AG04450 (cell line): Measurements from ENCODE around the gene POLR2L. TPM values are rescaled to one million over a fixed set of nuclear protein-coding genes. Genes with fewer than 3 reads are reported as not detected.

ENCODE experiments used
- CTCF ChIA-PET: fragments of 300-600, 350-600 bp; formaldehyde crosslinking; extraction: SDS; loops from one replicate; lab custom pipeline; 2022; ENCODE audit warnings: antibody characterized with exemption, inconsistent platforms; lab: Charles Lee
- POLR2A ChIA-PET: fragments of 350-600 bp; formaldehyde crosslinking; extraction: SDS; loops from one replicate; lab custom pipeline; 2021; ENCODE audit warnings: antibody characterized with exemption, inconsistent platforms; lab: Yijun Ruan, JAX
- DNase-seq: peaks from one replicate; pipeline ENCODE4 v3.0.0-alpha.2; 2011; ENCODE audit warnings: low read depth, low spot score
- H3K27ac ChIP-seq: one replicate; pipeline ENCODE4 v1.5.1; 2012; ENCODE audit warnings: low read depth, low read length, control low read depth
- H3K27me3 ChIP-seq: one replicate; pipeline ENCODE4 v1.6.0; 2012; ENCODE audit warnings: low read length; ENCODE audit not compliant: control insufficient read depth, insufficient read depth
- H3K4me3 ChIP-seq: 2 replicates; pipeline ENCODE4 v1.5.1; 2011; ENCODE audit warnings: mild to moderate bottlenecking, low read depth, low read length, control low read depth
- H3K9me3 ChIP-seq: 2 replicates; pipeline ENCODE4 v1.5.1; 2012; ENCODE audit warnings: low read length; ENCODE audit not compliant: control insufficient read depth, insufficient read depth
- polyA plus RNA-seq: library from polyadenylated mRNA; depleted of rRNA; stranded (reverse); fragments of >200 nt; gene quantifications from 2 replicates; pipeline ENCODE4 v1.2.3, GENCODE V29; 2011
- TF ChIP-seq, protein P1 (sequence below): IDR thresholded peaks from 2 replicates; pipeline ENCODE4 v1.5.1; 2011; ENCODE audit warnings: low read depth, low read length, control low read depth, inconsistent platforms

POLR2L gene
- polyA plus RNA-seq, 1 experiment = 211 TPM

- ChIA-PET POLR2A (no interaction called here), CTCF (no interaction called here)
- Histone ChIP-seq H3K4me3 (no peak overlapping the region), H3K27me3 (no peaks in the 10 kb centered on the region), H3K9me3 (peaks cover 3% of the 10 kb centered on the region; the same call in 1 of the 2 replicates), H3K27ac (no peak overlapping the region)
- TF ChIP-seq, protein P1, sequence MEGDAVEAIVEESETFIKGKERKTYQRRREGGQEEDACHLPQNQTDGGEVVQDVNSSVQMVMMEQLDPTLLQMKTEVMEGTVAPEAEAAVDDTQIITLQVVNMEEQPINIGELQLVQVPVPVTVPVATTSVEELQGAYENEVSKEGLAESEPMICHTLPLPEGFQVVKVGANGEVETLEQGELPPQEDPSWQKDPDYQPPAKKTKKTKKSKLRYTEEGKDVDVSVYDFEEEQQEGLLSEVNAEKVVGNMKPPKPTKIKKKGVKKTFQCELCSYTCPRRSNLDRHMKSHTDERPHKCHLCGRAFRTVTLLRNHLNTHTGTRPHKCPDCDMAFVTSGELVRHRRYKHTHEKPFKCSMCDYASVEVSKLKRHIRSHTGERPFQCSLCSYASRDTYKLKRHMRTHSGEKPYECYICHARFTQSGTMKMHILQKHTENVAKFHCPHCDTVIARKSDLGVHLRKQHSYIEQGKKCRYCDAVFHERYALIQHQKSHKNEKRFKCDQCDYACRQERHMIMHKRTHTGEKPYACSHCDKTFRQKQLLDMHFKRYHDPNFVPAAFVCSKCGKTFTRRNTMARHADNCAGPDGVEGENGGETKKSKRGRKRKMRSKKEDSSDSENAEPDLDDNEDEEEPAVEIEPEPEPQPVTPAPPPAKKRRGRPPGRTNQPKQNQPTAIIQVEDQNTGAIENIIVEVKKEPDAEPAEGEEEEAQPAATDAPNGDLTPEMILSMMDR = no peak
- DNase-seq = no peak
Measured at GRCh38 chr11:801097-801780, 41.1 kb downstream of the POLR2L start.

GRCh38 chr11:800473-800872 lies 41.9 kb downstream of the POLR2L start:
- ChIA-PET POLR2A (no interaction called here), CTCF (no interaction called here)
- Histone ChIP-seq H3K4me3 (no peak overlapping the region), H3K27ac (no peak overlapping the region), H3K27me3 (no peaks in the 10 kb centered on the region), H3K9me3 (peaks cover 3% of the 10 kb centered on the region; the same call in 1 of the 2 replicates)
- TF ChIP-seq, protein P1 = no peak
- no peak for DNase-seq

GRCh38 chr11:799641-800316 lies 42.5 kb downstream of the POLR2L start:
- DNase-seq = no peak
- no peak overlapping the region for H3K4me3 ChIP-seq
- ChIA-PET POLR2A (no interaction called here), CTCF (interaction anchor here (0.6 kb wide), 1 partner anchor 20 kb away, joined by 3 read pairs; no protein-coding TSS in a partner anchor)
- TF ChIP-seq, protein P1 = no peak
- H3K27me3 ChIP-seq = no peaks in the 10 kb centered on the region
- peaks cover 3% of the 10 kb centered on the region; the same call in 1 of the 2 replicates for H3K9me3 ChIP-seq
- H3K27ac ChIP-seq = no peak overlapping the region

- ChIA-PET CTCF (no interaction called here), POLR2A (interaction anchor here (1.0 kb wide), 1 partner anchor 11 kb away, joined by 4 read pairs; the partner anchor contains the start of gene RPLP2)
- H3K27me3 ChIP-seq = no peaks in the 10 kb centered on the region
- peaks cover 3% of the 10 kb centered on the region; the same call in 1 of the 2 replicates for H3K9me3 ChIP-seq
- TF ChIP-seq, protein P1 = peak; percentile 54
- DNase-seq = no peak
- H3K27ac ChIP-seq = peak within 1 kb of the TSS; percentile 85
- H3K4me3 ChIP-seq = peak within 1 kb of the TSS; percentile 78
Measured at GRCh38 chr11:798093-798713, 44.1 kb downstream of the POLR2L start, which contains the start of gene SLC25A22. Gene SLC25A22 (minus strand): TSS chr11:798281. CDS start chr11:795006, 3,275 bp downstream.
